ENCODE data around the gene PCBP3.

The PCBP3 gene

DNA sequence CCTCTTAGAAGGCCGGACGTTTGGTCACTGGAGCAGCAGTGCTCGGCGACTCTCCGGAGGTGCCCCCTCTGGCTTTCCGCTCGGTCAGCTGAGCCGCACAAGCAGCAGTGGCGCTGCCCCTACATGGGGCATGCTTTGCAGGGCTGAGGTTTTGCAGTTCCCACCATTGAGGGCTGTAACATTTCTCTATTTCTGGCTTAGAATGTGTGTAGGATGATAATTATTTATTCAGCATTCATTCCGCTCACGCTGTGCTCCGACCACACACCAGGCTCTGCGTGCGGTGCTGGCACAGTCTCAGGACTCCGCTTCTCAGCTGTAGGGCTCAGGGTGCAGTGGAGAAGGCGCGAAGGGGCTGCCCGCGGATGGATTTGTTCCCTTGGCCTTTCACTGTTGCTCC, 119.5 kb downstream of the PCBP3 start:
- Histone ChIP-seq H4K91ac (ENCODE audit: low read length) (no peak overlapping the region), H2BK5ac (ENCODE audit: low read depth, low read length, poor library complexity, severe bottlenecking) (no peak overlapping the region), H3K14ac (ENCODE audit: low read length in 2 of 2) (no peak overlapping the region), H2BK120ac (ENCODE audit: low read depth, low read length) (no peak overlapping the region), H3K27me3 (ENCODE audit: control insufficient read depth in 1 of 2, insufficient read depth in 1 of 2, low read length in 2 of 2) (no peaks in the 10 kb centered on the region), H3K36me3 (ENCODE audit: control insufficient read depth in 1 of 2, insufficient read depth in 2 of 2, low read depth in 1 of 2, low read length in 2 of 2) (peaks cover 4 to 11% of the 10 kb centered on the region in 2 experiments), H4K8ac (ENCODE audit: low read length) (no peak overlapping the region), H3K27ac (ENCODE audit: low read length, poor library complexity, severe bottlenecking) (no peak overlapping the region), H3K23ac (ENCODE audit: low read length in 2 of 2) (no peak overlapping the region), H3K4me2 (ENCODE audit: low read length, poor library complexity, severe bottlenecking) (no peak overlapping the region), H3K4me1 (ENCODE audit: control insufficient read depth, insufficient read depth, low read depth, low read length) (peaks cover 7% of the 10 kb centered on the region), H3K9ac (ENCODE audit: low read length) (no peak overlapping the region), H2AK5ac (ENCODE audit: low read length, severe bottlenecking) (no peak overlapping the region), H3K4me3 (ENCODE audit: insufficient read depth in 1 of 2, low read depth in 1 of 2, low read length in 2 of 2) (no peak overlapping the region), H2BK12ac (ENCODE audit: low read length in 2 of 2) (no peak overlapping the region), H2BK15ac (ENCODE audit: low read depth, poor library complexity, severe bottlenecking) (no peak overlapping the region), H3K18ac (ENCODE audit: low read depth in 1 of 2, low read length in 2 of 2) (no peak overlapping the region), H2AFZ (ENCODE audit: low read depth, low read length) (no peak overlapping the region), H3K9me3 (ENCODE audit: control insufficient read depth, low read length) (no peaks in the 10 kb centered on the region), H3K79me1 (replicated peaks; ENCODE audit: low read length, poor library complexity, severe bottlenecking) (peaks cover 6% of the 10 kb centered on the region), H3K4ac (ENCODE audit: low read depth in 1 of 2, low read length in 2 of 2) (no peak overlapping the region)
- DNase-seq: no peak
- WGBS: 95% methylated on average over 19 of the region's 19 CpGs

DNA sequence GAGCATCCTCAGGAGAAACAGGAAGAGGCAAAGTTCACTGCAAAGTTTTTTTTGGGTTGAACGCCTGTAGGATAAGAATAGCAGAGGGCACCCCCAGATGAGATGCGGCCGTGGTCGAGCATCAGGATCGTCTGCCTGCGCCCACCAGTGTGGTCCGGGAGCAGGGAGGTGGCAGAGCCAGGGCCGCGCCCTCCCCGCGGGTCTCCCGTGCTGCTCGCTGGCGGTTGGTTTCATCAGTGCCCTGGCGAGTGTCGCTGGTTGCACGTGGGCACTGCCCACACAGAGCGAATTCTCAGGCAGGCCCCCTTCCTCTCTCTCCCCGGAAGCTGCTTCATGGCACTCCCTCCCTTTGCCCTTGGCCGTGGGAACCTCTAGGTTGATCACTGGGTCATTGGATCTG, 120.0 kb downstream of the PCBP3 start:
- no peak for DNase-seq
- Histone ChIP-seq H4K8ac (ENCODE audit: low read length) (no peak overlapping the region), H3K23ac (ENCODE audit: low read length in 2 of 2) (no peak overlapping the region), H2BK12ac (ENCODE audit: low read length in 2 of 2) (no peak overlapping the region), H2AFZ (ENCODE audit: low read depth, low read length) (no peak overlapping the region), H2BK120ac (ENCODE audit: low read depth, low read length) (no peak overlapping the region), H4K91ac (ENCODE audit: low read length) (no peak overlapping the region), H3K36me3 (ENCODE audit: control insufficient read depth in 1 of 2, insufficient read depth in 2 of 2, low read depth in 1 of 2, low read length in 2 of 2) (peaks cover 4 to 11% of the 10 kb centered on the region in 2 experiments), H3K4me3 (ENCODE audit: insufficient read depth in 1 of 2, low read depth in 1 of 2, low read length in 2 of 2) (no peak overlapping the region), H3K79me1 (replicated peaks; ENCODE audit: low read length, poor library complexity, severe bottlenecking) (peaks cover 6% of the 10 kb centered on the region), H3K14ac (ENCODE audit: low read length in 2 of 2) (no peak overlapping the region), H3K27ac (ENCODE audit: low read length, poor library complexity, severe bottlenecking) (no peak overlapping the region), H3K9ac (ENCODE audit: low read length) (no peak overlapping the region), H3K4ac (ENCODE audit: low read depth in 1 of 2, low read length in 2 of 2) (no peak overlapping the region), H2BK5ac (ENCODE audit: low read depth, low read length, poor library complexity, severe bottlenecking) (no peak overlapping the region), H2AK5ac (ENCODE audit: low read length, severe bottlenecking) (no peak overlapping the region), H2BK15ac (ENCODE audit: low read depth, poor library complexity, severe bottlenecking) (no peak overlapping the region), H3K27me3 (ENCODE audit: control insufficient read depth in 1 of 2, insufficient read depth in 1 of 2, low read length in 2 of 2) (no peaks in the 10 kb centered on the region), H3K4me1 (ENCODE audit: control insufficient read depth, insufficient read depth, low read depth, low read length) (peaks cover 7% of the 10 kb centered on the region), H3K4me2 (ENCODE audit: low read length, poor library complexity, severe bottlenecking) (no peak overlapping the region), H3K18ac (ENCODE audit: low read depth in 1 of 2, low read length in 2 of 2) (no peak overlapping the region), H3K9me3 (ENCODE audit: control insufficient read depth, low read length) (no peaks in the 10 kb centered on the region)
- WGBS: 95% methylated on average over 19 of the region's 20 CpGs

DNA sequence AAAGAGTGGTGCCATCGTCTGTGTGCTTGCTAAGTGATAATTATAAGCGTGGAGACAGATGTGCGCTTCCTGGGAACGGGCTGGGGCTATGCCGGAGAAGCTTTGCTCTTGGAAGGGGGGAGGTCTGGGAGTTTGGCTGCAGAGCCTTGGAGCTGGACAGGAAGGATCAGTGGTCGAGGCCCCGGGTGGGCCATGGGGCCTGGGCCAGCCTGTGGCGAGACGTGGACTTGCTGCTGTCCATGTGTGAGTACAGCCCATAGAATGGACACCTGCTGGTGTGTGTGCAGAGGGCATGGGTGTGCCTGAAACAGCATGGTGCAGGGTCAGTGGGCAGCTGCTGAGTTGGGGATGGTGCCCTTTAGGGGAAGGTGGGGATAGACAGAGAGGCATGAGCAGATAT, 121.3 kb downstream of the PCBP3 start:
- Histone ChIP-seq H3K27me3 (ENCODE audit: control insufficient read depth in 1 of 2, insufficient read depth in 1 of 2, low read length in 2 of 2) (peaks cover 0 to 4% of the 10 kb centered on the region in 2 experiments), H2AK5ac (ENCODE audit: low read length, severe bottlenecking) (no peak overlapping the region)

DNA sequence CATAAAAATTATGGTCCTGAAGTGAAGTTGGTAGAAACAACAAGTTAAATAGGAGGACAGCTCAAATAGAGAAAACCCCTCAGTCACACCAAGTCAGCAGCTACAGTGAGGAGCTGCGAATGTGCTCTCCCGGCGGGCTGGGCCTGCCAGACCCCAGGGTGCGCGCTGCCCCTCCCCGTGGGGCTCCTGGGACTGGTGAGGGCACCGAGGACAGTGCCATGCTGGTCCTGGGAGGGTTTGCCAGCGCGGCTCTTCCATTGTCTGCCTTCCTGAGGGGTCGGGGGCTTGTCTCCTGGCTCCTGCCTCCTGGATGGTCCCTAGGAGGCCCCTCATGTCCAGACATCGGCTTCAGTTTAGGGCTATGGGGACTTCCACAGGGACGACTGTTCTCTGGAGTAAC, 121.8 kb downstream of the PCBP3 start:
- H3K14ac ChIP-seq (ENCODE audit: low read length in 2 of 2): no peak overlapping the region
- no peak overlapping the region for H3K4ac ChIP-seq (ENCODE audit: low read depth in 1 of 2, low read length in 2 of 2)
- H2AK5ac ChIP-seq (ENCODE audit: low read length, severe bottlenecking): no peak overlapping the region
- DNase-seq: no peak
- no peaks in the 10 kb centered on the region for H3K9me3 ChIP-seq (ENCODE audit: control insufficient read depth, low read length)
- H2BK5ac ChIP-seq (ENCODE audit: low read depth, low read length, poor library complexity, severe bottlenecking): no peak overlapping the region
- no peak overlapping the region for H3K4me3 ChIP-seq (ENCODE audit: insufficient read depth in 1 of 2, low read depth in 1 of 2, low read length in 2 of 2)
- no peak overlapping the region for H4K8ac ChIP-seq (ENCODE audit: low read length)
- no peak overlapping the region for H2BK12ac ChIP-seq (ENCODE audit: low read length in 2 of 2)
- H2AFZ ChIP-seq (ENCODE audit: low read depth, low read length): no peak overlapping the region
- H3K18ac ChIP-seq (ENCODE audit: low read depth in 1 of 2, low read length in 2 of 2): no peak overlapping the region
- no peak overlapping the region for H3K4me2 ChIP-seq (ENCODE audit: low read length, poor library complexity, severe bottlenecking)
- no peak overlapping the region for H2BK15ac ChIP-seq (ENCODE audit: low read depth, poor library complexity, severe bottlenecking)
- WGBS: 95% methylated on average over 12 of the region's 12 CpGs
- no peak overlapping the region for H3K27ac ChIP-seq (ENCODE audit: low read length, poor library complexity, severe bottlenecking)
- H3K27me3 ChIP-seq (ENCODE audit: control insufficient read depth in 1 of 2, insufficient read depth in 1 of 2, low read length in 2 of 2): peaks cover 0 to 4% of the 10 kb centered on the region in 2 experiments
- no peak overlapping the region for H3K23ac ChIP-seq (ENCODE audit: low read length in 2 of 2)
- peaks cover 5 to 11% of the 10 kb centered on the region in 2 experiments for H3K36me3 ChIP-seq (ENCODE audit: control insufficient read depth in 1 of 2, insufficient read depth in 2 of 2, low read depth in 1 of 2, low read length in 2 of 2)
- H4K91ac ChIP-seq (ENCODE audit: low read length): no peak overlapping the region
- no peak overlapping the region for H3K9ac ChIP-seq (ENCODE audit: low read length)
- H3K4me1 ChIP-seq (ENCODE audit: control insufficient read depth, insufficient read depth, low read depth, low read length): peaks cover 10% of the 10 kb centered on the region
- peaks cover 8% of the 10 kb centered on the region for H3K79me1 ChIP-seq (replicated peaks; ENCODE audit: low read length, poor library complexity, severe bottlenecking)
- no peak overlapping the region for H2BK120ac ChIP-seq (ENCODE audit: low read depth, low read length)

More for the DNA sequence above, 121.3 kb downstream of the PCBP3 start:
- no peak overlapping the region for H3K27ac ChIP-seq (ENCODE audit: low read length, poor library complexity, severe bottlenecking)
- no peak overlapping the region for H4K91ac ChIP-seq (ENCODE audit: low read length)
- H3K9me3 ChIP-seq (ENCODE audit: control insufficient read depth, low read length): no peaks in the 10 kb centered on the region
- no peak overlapping the region for H3K4me2 ChIP-seq (ENCODE audit: low read length, poor library complexity, severe bottlenecking)
- H2BK15ac ChIP-seq (ENCODE audit: low read depth, poor library complexity, severe bottlenecking): no peak overlapping the region
- H2BK12ac ChIP-seq (ENCODE audit: low read length in 2 of 2): no peak overlapping the region
- no peak overlapping the region for H3K4ac ChIP-seq (ENCODE audit: low read depth in 1 of 2, low read length in 2 of 2)
- no peak overlapping the region for H2BK120ac ChIP-seq (ENCODE audit: low read depth, low read length)
- peaks cover 10% of the 10 kb centered on the region for H3K4me1 ChIP-seq (ENCODE audit: control insufficient read depth, insufficient read depth, low read depth, low read length)
- no peak overlapping the region for H2BK5ac ChIP-seq (ENCODE audit: low read depth, low read length, poor library complexity, severe bottlenecking)
- H3K79me1 ChIP-seq (replicated peaks; ENCODE audit: low read length, poor library complexity, severe bottlenecking): peaks cover 8% of the 10 kb centered on the region
- no peak overlapping the region for H3K23ac ChIP-seq (ENCODE audit: low read length in 2 of 2)
- no peak for DNase-seq
- 89% methylated on average over 9 of the region's 9 CpGs for WGBS
- H3K36me3 ChIP-seq (ENCODE audit: control insufficient read depth in 1 of 2, insufficient read depth in 2 of 2, low read depth in 1 of 2, low read length in 2 of 2): peaks cover 9 to 11% of the 10 kb centered on the region in 2 experiments
- H2AFZ ChIP-seq (ENCODE audit: low read depth, low read length): no peak overlapping the region
- H3K4me3 ChIP-seq (ENCODE audit: insufficient read depth in 1 of 2, low read depth in 1 of 2, low read length in 2 of 2): no peak overlapping the region
- H3K14ac ChIP-seq (ENCODE audit: low read length in 2 of 2): peak overlapping the region in 1 of 2 experiments; percentile 73
- H3K18ac ChIP-seq (ENCODE audit: low read depth in 1 of 2, low read length in 2 of 2): no peak overlapping the region
- H4K8ac ChIP-seq (ENCODE audit: low read length): no peak overlapping the region
- no peak overlapping the region for H3K9ac ChIP-seq (ENCODE audit: low read length)
